ENCODE measurements around the gene C6orf89. TPM values are rescaled to one million over a fixed set of nuclear protein-coding genes. Genes with fewer than 3 reads are reported as not detected.

C6orf89 gene
- total and polyA plus RNA-seq, 2 of the 13 experiments (the other 11 are each of a cell fraction or from before 2014, with no cell fraction given): 22.1 to 32.2 TPM

DNA sequence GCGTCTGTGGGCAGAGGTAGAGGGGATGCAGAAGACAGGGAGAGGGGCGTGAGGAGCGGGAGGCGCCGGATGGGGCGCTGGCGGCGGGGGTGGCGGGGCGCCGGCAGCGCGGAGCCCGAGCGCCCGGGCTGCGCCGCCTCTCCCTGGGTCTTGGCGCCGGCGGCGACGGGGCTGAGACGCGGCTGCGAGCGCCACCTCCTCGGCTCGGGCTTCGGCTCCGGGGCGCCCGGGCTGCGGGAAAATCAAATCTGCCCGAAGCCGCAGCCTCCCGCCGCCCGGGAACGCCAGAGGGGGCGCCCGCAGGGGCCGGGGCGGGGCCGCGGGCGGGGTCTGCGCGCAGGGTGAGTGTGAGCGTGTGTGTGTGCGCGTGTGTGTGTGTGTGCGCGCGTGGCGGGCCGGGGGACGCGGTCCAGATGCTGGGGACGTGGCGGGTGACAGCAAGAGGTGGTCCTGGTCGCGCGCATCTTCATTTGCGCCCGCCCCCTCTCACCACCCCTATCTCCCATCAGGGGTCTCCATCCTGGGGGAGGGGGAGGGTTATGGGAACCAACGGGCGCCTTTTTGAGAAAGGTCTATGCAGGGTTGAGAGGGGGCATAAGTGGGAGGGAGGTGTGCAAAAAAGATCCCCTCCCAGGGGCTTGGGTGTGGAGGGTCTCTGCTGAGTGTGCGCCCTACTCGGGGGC lies 45.9 kb upstream of the C6orf89 start (continued):
- TF ChIP-seq ZC3H13 (CRISPR knock-in tag; IDR thresholded peaks at IDR 0.05) (no peak), ZNF510 (CRISPR knock-in tag; IDR thresholded peaks at IDR 0.05; ENCODE audit: low read depth) (no peak), ZSCAN20 (CRISPR knock-in tag; IDR thresholded peaks at IDR 0.05; ENCODE audit: borderline replicate concordance) (no peak), TARDBP (CRISPR knock-in tag; IDR thresholded peaks at IDR 0.05) (no peak), ZBTB1 (CRISPR knock-in tag; IDR thresholded peaks at IDR 0.05; ENCODE audit: borderline replicate concordance) (no peak), ZNF543 (CRISPR knock-in tag; IDR thresholded peaks at IDR 0.05) (no peak), BRCA1 (CRISPR knock-in tag; IDR thresholded peaks at IDR 0.05) (no peak), ZNF644 (CRISPR knock-in tag; IDR thresholded peaks at IDR 0.05; ENCODE audit: low read depth) (no peak), STAG1 (CRISPR knock-in tag; IDR thresholded peaks at IDR 0.05) (no peak), AGO1 (IDR thresholded peaks at IDR 0.05; ENCODE audit: low read depth, low read length, poor library complexity, severe bottlenecking) (no peak), ZNF660 (CRISPR knock-in tag; IDR thresholded peaks at IDR 0.05; ENCODE audit: borderline replicate concordance, low read depth) (no peak), ZNF296 (CRISPR knock-in tag; conservative IDR thresholded peaks at IDR 0.05) (no peak), AGO2 (optimal IDR thresholded peaks at IDR 0.05; ENCODE audit: low read depth, low read length) (no peak), ATM (IDR thresholded peaks at IDR 0.05; ENCODE audit: borderline replicate concordance) (no peak)
- TF ChIP-seq, protein P1, sequence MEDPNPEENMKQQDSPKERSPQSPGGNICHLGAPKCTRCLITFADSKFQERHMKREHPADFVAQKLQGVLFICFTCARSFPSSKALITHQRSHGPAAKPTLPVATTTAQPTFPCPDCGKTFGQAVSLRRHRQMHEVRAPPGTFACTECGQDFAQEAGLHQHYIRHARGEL (CRISPR knock-in tag; IDR thresholded peaks at IDR 0.05): no peak
- TF ChIP-seq, protein P2, sequence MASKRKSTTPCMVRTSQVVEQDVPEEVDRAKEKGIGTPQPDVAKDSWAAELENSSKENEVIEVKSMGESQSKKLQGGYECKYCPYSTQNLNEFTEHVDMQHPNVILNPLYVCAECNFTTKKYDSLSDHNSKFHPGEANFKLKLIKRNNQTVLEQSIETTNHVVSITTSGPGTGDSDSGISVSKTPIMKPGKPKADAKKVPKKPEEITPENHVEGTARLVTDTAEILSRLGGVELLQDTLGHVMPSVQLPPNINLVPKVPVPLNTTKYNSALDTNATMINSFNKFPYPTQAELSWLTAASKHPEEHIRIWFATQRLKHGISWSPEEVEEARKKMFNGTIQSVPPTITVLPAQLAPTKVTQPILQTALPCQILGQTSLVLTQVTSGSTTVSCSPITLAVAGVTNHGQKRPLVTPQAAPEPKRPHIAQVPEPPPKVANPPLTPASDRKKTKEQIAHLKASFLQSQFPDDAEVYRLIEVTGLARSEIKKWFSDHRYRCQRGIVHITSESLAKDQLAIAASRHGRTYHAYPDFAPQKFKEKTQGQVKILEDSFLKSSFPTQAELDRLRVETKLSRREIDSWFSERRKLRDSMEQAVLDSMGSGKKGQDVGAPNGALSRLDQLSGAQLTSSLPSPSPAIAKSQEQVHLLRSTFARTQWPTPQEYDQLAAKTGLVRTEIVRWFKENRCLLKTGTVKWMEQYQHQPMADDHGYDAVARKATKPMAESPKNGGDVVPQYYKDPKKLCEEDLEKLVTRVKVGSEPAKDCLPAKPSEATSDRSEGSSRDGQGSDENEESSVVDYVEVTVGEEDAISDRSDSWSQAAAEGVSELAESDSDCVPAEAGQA (IDR thresholded peaks at IDR 0.05; ENCODE audit: low read depth): no peak
- TF ChIP-seq, protein P2 (CRISPR knock-in tag; IDR thresholded peaks at IDR 0.05; ENCODE audit: borderline replicate concordance): no peak
- TF ChIP-seq, protein P3, sequence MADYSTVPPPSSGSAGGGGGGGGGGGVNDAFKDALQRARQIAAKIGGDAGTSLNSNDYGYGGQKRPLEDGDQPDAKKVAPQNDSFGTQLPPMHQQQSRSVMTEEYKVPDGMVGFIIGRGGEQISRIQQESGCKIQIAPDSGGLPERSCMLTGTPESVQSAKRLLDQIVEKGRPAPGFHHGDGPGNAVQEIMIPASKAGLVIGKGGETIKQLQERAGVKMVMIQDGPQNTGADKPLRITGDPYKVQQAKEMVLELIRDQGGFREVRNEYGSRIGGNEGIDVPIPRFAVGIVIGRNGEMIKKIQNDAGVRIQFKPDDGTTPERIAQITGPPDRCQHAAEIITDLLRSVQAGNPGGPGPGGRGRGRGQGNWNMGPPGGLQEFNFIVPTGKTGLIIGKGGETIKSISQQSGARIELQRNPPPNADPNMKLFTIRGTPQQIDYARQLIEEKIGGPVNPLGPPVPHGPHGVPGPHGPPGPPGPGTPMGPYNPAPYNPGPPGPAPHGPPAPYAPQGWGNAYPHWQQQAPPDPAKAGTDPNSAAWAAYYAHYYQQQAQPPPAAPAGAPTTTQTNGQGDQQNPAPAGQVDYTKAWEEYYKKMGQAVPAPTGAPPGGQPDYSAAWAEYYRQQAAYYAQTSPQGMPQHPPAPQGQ (CRISPR knock-in tag; IDR thresholded peaks at IDR 0.05; ENCODE audit: borderline replicate concordance): no peak
- TF ChIP-seq, protein P4, sequence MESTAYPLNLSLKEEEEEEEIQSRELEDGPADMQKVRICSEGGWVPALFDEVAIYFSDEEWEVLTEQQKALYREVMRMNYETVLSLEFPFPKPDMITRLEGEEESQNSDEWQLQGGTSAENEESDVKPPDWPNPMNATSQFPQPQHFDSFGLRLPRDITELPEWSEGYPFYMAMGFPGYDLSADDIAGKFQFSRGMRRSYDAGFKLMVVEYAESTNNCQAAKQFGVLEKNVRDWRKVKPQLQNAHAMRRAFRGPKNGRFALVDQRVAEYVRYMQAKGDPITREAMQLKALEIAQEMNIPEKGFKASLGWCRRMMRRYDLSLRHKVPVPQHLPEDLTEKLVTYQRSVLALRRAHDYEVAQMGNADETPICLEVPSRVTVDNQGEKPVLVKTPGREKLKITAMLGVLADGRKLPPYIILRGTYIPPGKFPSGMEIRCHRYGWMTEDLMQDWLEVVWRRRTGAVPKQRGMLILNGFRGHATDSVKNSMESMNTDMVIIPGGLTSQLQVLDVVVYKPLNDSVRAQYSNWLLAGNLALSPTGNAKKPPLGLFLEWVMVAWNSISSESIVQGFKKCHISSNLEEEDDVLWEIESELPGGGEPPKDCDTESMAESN (CRISPR knock-in tag; conservative IDR thresholded peaks at IDR 0.05): no peak
- TF ChIP-seq, protein P5, sequence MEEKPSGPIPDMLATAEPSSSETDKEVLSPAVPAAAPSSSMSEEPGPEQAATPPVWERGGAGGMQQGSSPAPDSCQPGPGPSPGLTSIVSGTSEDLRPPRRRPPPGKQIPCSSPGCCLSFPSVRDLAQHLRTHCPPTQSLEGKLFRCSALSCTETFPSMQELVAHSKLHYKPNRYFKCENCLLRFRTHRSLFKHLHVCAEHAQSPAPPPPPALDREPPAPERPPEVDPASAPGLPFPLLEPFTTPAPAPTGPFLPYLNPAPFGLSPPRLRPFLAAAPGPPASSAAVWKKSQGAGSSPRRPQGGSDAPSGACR (CRISPR knock-in tag; IDR thresholded peaks at IDR 0.05): no peak

Measured in HepG2 (cell line).